NCI-H2227 treated with DMSO at 0.1 percent for 48 hours (cell line): ENCODE measurements around the gene ERC2.
A peak's percentile ranks its signal among the peaks of the same experiment; 100 is the strongest.

Source experiments
- DNase-seq: peaks from one replicate; lab custom pipeline; 2025; lab: John Stamatoyannopoulos, UW

Gene ERC2

GRCh38 chr3:56253941-56254665 is 214.2 kb downstream of the ERC2 start:
- DNase-seq, result no peak

GRCh38 chr3:56251343-56251945 is 216.8 kb downstream of the ERC2 start:
- DNase-seq, result peak; percentile 66

GRCh38 chr3:56248021-56248420 is 220.2 kb downstream of the ERC2 start:
- DNase-seq, result no peak

GRCh38 chr3:56238299-56238698 is 230.0 kb downstream of the ERC2 start:
- DNase-seq, result no peak

GRCh38 chr3:56233742-56234141 is 234.5 kb downstream of the ERC2 start:
- peak; percentile 82 for DNase-seq

- no peak for DNase-seq
Measured at GRCh38 chr3:56229311-56229710, 239.0 kb downstream of the ERC2 start.

- no peak for DNase-seq
Measured at GRCh38 chr3:56222866-56223265, 245.4 kb downstream of the ERC2 start.

- no peak for DNase-seq
Measured at GRCh38 chr3:56219894-56220805, 248.1 kb downstream of the ERC2 start.

GRCh38 chr3:56209982-56210751 is 258.1 kb downstream of the ERC2 start:
- DNase-seq, result no peak

- no peak for DNase-seq
Measured at GRCh38 chr3:56207922-56208321, 260.3 kb downstream of the ERC2 start.

- no peak for DNase-seq
Measured at GRCh38 chr3:56205406-56205805, 262.9 kb downstream of the ERC2 start.

GRCh38 chr3:56202997-56203396 is 265.3 kb downstream of the ERC2 start:
- DNase-seq, result no peak

GRCh38 chr3:56201407-56201806 is 266.9 kb downstream of the ERC2 start:
- DNase-seq, result no peak

- no peak for DNase-seq
Measured at GRCh38 chr3:56200251-56200650, 268.0 kb downstream of the ERC2 start.

GRCh38 chr3:56197991-56198390 is 270.3 kb downstream of the ERC2 start:
- DNase-seq, result no peak

- DNase-seq, result no peak
Measured at GRCh38 chr3:56197259-56197965, 270.9 kb downstream of the ERC2 start.

GRCh38 chr3:56196700-56197099 is 271.6 kb downstream of the ERC2 start:
- no peak for DNase-seq

GRCh38 chr3:56193519-56193918 is 274.7 kb downstream of the ERC2 start:
- DNase-seq, result no peak

GRCh38 chr3:56192001-56192400 is 276.3 kb downstream of the ERC2 start:
- DNase-seq, result no peak

GRCh38 chr3:56190771-56191305 is 277.4 kb downstream of the ERC2 start:
- no peak for DNase-seq

GRCh38 chr3:56190130-56190529 is 278.1 kb downstream of the ERC2 start:
- DNase-seq, result no peak
